Ishikawa (cell line): ENCODE measurements around the gene TMEM17.

Experiments used
- CEBPB ChIP-seq: IDR thresholded peaks from 2 replicates; pipeline ENCODE4 v1.6.1; 2012
- CREB1 ChIP-seq: IDR thresholded peaks from 2 replicates; pipeline ENCODE4 v1.6.1; 2012; ENCODE audit warnings: low read depth
- EGR1 ChIP-seq: IDR thresholded peaks from 2 replicates; pipeline ENCODE4 v1.6.1; 2012
- EP300 ChIP-seq: IDR thresholded peaks from 2 replicates; pipeline ENCODE4 v1.6.1; 2012; ENCODE audit warnings: borderline replicate concordance
- FOXM1 ChIP-seq: IDR thresholded peaks from 2 replicates; pipeline ENCODE4 v1.6.1; 2012; ENCODE audit warnings: low read depth, borderline replicate concordance
- MAX ChIP-seq: IDR thresholded peaks from 2 replicates; pipeline ENCODE4 v1.6.1; 2012
- NFIC ChIP-seq: IDR thresholded peaks from 2 replicates; pipeline ENCODE4 v1.6.1; 2012
- RAD21 ChIP-seq: IDR thresholded peaks from 2 replicates; pipeline ENCODE4 v1.6.1; 2012; ENCODE audit warnings: low read depth
- REST ChIP-seq: IDR thresholded peaks from 2 replicates; pipeline ENCODE4 v1.6.1; 2012; ENCODE audit warnings: low read depth, mild to moderate bottlenecking
- TAF1 ChIP-seq: IDR thresholded peaks from 2 replicates; pipeline ENCODE4 v1.6.1; 2012; ENCODE audit warnings: low read depth, mild to moderate bottlenecking
- TCF12 ChIP-seq: IDR thresholded peaks from 2 replicates; pipeline ENCODE4 v1.6.1; 2012; ENCODE audit warnings: low read depth
- TEAD4 ChIP-seq: IDR thresholded peaks from 2 replicates; pipeline ENCODE4 v1.6.1; 2012
- USF1 ChIP-seq: IDR thresholded peaks from 2 replicates; pipeline ENCODE4 v1.6.1; 2012
- YY1 ChIP-seq: IDR thresholded peaks from 2 replicates; pipeline ENCODE4 v1.6.1; 2012; ENCODE audit warnings: low read depth
- ZBTB7A ChIP-seq: IDR thresholded peaks from 2 replicates; pipeline ENCODE4 v1.6.1; 2012; ENCODE audit warnings: low read depth

The TMEM17 gene

GRCh38 chr2:62465039-62465740, 40.8 kb downstream of the TMEM17 start:
- TF ChIP-seq YY1 (no peak), NFIC (no peak), EP300 (no peak), USF1 (no peak), MAX (no peak), RAD21 (no peak), REST (no peak), ZBTB7A (no peak), TCF12 (no peak), FOXM1 (no peak), EGR1 (no peak), TAF1 (no peak)

- no peak for TF ChIP-seq TCF12
- TF ChIP-seq TAF1, result no peak
- no peak for TF ChIP-seq ZBTB7A
- no peak for TF ChIP-seq FOXM1
- no peak for TF ChIP-seq TEAD4
- no peak for TF ChIP-seq NFIC
- no peak for TF ChIP-seq CREB1
- TF ChIP-seq REST, result no peak
- TF ChIP-seq EP300, result no peak
- no peak for TF ChIP-seq MAX
- no peak for TF ChIP-seq RAD21
- no peak for TF ChIP-seq EGR1
- TF ChIP-seq USF1, result no peak
- TF ChIP-seq YY1, result no peak
- TF ChIP-seq CEBPB, result no peak
Observed at GRCh38 chr2:62464221-62465007, 41.6 kb downstream of the TMEM17 start.

- no peak for TF ChIP-seq EGR1
- TF ChIP-seq ZBTB7A, result no peak
- TF ChIP-seq EP300, result no peak
- TF ChIP-seq NFIC, result no peak
- no peak for TF ChIP-seq RAD21
- no peak for TF ChIP-seq MAX
- no peak for TF ChIP-seq FOXM1
- no peak for TF ChIP-seq YY1
- TF ChIP-seq TEAD4, result no peak
- TF ChIP-seq CEBPB, result no peak
- TF ChIP-seq REST, result no peak
Observed at GRCh38 chr2:62462211-62462610, 43.8 kb downstream of the TMEM17 start.

- TF ChIP-seq MAX (no peak), TAF1 (no peak), CREB1 (no peak), USF1 (no peak), CEBPB (no peak), ZBTB7A (no peak), FOXM1 (no peak), TEAD4 (no peak), REST (no peak), YY1 (no peak), EGR1 (no peak), RAD21 (no peak), NFIC (no peak), TCF12 (no peak), EP300 (no peak)
Observed at GRCh38 chr2:62461707-62462106, 44.3 kb downstream of the TMEM17 start.
